Kidney epithelial cell (primary cell): Measurements from ENCODE around the gene ADD1. TPM values are rescaled to one million over a fixed set of nuclear protein-coding genes. Genes with fewer than 3 reads are reported as not detected.

Experiments
- DNase-seq: peaks from one replicate; pipeline ENCODE4 v3.0.0-alpha.2; 2010; ENCODE audit warnings: low read depth
- H3K27me3 ChIP-seq: 2 replicates; pipeline ENCODE4 v1.6.0; 2011; ENCODE audit warnings: low read length; ENCODE audit not compliant: control insufficient read depth, insufficient read depth
- H3K36me3 ChIP-seq: 2 replicates; pipeline ENCODE4 v1.5.1; 2011; ENCODE audit warnings: low read length; ENCODE audit not compliant: control insufficient read depth, insufficient read depth
- H3K4me3 ChIP-seq: 2 replicates; pipeline ENCODE4 v1.5.1; 2011; ENCODE audit warnings: low read depth, mild to moderate bottlenecking, control low read depth, low read length
- total RNA-seq: library from RNA; depleted of rRNA; stranded (reverse); fragments of >200 nt; gene quantifications from 2 replicates; pipeline ENCODE4 v1.2.3, GENCODE V29; 2015
- TF ChIP-seq, protein P1 (sequence below): IDR thresholded peaks from 2 replicates; pipeline ENCODE4 v1.5.1; 2011; ENCODE audit warnings: mild to moderate bottlenecking, moderate library complexity, low read length, control low read depth, inconsistent platforms; ENCODE audit not compliant: insufficient read depth, poor library complexity, severe bottlenecking

ADD1 gene
- total RNA-seq, 1 donor from 2014 or later = 132 TPM

DNA sequence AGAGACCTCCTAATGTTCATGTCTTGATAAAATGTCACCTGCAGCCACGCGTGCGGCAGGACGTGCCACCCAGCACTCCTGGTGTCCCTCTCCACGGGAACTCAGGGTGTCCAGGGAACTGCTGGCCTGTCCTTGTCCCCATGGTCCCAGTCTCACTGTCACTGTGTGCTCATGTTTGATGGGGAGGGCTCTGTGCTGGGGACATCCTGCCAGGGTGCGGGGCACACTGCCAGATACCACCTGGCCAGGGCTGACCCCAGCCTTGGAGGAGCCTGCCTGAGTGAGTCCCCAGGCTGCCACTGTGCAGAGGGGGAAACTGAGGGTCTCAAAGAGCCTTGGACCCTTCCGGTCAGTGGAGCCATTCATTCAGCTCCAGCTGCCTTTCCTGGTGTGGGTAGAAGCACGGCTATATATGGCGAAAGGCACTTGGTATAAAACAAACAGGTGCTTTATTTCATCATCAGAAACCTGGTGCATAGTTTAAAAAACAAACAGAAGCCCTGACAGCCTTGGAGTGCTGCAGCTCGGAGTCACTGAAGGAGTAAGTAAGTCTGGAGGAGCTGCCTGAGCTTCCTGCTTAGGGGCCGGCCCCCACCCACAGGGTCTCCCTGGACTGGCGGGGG is 86.6 kb downstream of the ADD1 start:
- H3K36me3 ChIP-seq = peaks cover 6% of the 10 kb centered on the region
- DNase-seq = no peak
- TF ChIP-seq, protein P1, sequence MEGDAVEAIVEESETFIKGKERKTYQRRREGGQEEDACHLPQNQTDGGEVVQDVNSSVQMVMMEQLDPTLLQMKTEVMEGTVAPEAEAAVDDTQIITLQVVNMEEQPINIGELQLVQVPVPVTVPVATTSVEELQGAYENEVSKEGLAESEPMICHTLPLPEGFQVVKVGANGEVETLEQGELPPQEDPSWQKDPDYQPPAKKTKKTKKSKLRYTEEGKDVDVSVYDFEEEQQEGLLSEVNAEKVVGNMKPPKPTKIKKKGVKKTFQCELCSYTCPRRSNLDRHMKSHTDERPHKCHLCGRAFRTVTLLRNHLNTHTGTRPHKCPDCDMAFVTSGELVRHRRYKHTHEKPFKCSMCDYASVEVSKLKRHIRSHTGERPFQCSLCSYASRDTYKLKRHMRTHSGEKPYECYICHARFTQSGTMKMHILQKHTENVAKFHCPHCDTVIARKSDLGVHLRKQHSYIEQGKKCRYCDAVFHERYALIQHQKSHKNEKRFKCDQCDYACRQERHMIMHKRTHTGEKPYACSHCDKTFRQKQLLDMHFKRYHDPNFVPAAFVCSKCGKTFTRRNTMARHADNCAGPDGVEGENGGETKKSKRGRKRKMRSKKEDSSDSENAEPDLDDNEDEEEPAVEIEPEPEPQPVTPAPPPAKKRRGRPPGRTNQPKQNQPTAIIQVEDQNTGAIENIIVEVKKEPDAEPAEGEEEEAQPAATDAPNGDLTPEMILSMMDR = no peak

DNA sequence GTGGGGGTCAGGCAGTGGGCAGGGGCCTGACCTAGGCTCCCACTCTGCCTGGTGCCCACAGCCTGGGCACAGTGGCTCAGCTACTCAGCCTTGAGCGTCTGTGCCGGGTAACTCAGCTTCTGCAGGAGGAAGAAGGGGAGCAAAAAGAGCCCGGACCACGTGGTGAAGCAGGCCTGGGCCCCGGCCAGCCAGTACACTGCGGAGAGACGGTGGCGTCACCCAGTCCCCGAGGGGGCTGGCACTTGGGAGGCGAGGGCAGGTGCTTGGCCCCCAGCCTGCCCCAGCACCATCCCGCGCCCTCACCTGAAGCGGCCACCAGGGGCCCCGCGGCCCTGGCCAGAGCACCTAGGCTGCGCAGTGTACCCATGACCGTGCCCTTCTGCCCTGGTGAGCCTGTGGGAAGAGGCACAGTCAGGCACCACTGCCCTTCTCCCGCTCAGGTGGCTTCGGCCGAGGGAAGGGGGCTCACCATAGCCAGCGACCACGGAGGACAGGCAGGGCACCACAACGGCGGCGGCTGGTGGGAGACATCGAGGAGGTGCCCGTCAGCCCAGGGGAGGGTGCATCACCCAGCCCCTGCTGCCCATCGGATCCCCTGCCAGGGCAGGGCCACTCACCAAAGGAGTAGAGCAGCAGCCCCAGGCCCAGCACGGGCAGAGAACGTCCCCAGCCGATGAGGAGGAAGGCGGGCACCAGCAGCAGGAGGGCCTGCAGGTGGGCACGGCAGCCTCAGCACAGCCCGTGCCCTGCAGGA is 87.3 kb downstream of the ADD1 start:
- TF ChIP-seq, protein P1 = peak; percentile 5
- Histone ChIP-seq H3K4me3 (no peak overlapping the region), H3K36me3 (peaks cover 6% of the 10 kb centered on the region), H3K27me3 (no peaks in the 10 kb centered on the region)
- no peak for DNase-seq

More for the DNA sequence above, 86.6 kb downstream of the ADD1 start:
- Histone ChIP-seq H3K27me3 (no peaks in the 10 kb centered on the region), H3K4me3 (no peak overlapping the region)

DNA sequence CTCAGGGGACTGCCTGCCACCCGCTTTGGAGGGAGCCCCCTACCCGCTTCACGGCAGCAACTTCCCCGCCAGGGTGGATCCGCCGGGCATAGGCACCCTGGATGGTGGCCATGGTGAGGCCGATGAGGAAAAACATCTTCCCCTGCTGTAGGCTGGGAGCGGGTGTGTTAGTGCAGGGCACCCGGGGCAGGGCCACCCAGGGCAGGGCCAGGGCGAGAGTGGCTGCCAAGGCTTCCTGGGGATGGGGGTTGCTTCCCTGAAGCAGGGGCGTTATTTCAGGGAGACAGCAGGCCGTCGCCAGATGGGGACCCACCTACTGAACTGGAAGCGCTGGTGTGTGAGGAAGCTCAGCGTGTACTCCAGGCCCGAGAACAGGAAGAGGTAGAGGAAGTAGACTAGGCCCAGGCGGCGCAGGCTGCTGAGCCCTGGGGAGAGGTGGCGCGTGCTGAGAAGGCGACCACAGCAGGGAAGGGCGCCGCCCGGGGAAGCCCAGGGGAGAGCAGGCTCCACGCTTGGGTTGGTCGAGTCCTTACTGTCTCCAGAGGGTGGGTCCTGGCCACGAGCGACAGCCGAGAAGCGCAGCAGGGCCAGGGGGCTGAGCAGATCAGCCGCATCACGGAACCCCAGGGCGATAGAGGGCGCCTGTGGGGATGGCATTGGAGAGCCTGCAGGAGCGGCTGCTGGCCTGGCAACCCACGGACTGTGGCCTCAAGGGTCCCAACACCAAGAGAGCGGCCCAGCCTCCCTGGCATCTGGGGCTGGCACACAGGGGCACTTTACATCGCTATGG is 88.1 kb downstream of the ADD1 start:
- H3K4me3 ChIP-seq = no peak overlapping the region

DNA sequence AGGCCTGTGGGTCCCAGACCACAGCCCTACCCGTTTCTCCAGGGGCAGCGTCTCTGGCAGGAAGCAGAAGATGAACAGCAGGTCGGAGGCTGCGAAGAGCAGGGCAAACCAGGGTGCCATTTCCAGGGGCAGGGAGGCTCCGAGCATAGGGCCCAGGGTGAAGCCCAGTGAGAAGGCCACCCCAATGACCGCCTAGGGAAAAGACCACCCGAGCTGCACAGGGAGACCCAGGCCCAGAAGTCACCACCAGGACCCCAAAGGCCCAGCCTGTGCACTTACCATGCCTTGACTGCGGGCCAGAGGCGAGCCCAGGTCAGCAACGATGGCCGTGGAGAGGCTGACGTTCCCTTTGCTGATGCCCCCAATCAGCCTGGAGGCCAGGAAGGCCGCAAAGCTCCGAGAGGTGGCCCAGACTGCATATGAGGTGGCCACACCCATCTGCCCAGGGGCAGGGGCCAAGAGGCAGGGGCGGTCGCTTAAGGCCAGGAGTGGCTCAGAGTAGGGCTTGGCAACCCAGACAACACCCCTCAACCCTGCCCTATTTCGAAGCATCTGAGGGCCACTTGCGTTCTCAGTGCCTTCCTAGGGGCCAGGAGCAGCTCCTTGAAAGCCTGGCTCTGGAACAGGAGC is 88.8 kb downstream of the ADD1 start:
- TF ChIP-seq, protein P1 = no peak
- Histone ChIP-seq H3K36me3 (peaks cover 8% of the 10 kb centered on the region), H3K27me3 (no peaks in the 10 kb centered on the region), H3K4me3 (no peak overlapping the region)
- DNase-seq = no peak

More for the DNA sequence above, 88.1 kb downstream of the ADD1 start:
- Histone ChIP-seq H3K27me3 (no peaks in the 10 kb centered on the region), H3K36me3 (peaks cover 6% of the 10 kb centered on the region)
- DNase-seq = no peak
- TF ChIP-seq, protein P1 = no peak

DNA sequence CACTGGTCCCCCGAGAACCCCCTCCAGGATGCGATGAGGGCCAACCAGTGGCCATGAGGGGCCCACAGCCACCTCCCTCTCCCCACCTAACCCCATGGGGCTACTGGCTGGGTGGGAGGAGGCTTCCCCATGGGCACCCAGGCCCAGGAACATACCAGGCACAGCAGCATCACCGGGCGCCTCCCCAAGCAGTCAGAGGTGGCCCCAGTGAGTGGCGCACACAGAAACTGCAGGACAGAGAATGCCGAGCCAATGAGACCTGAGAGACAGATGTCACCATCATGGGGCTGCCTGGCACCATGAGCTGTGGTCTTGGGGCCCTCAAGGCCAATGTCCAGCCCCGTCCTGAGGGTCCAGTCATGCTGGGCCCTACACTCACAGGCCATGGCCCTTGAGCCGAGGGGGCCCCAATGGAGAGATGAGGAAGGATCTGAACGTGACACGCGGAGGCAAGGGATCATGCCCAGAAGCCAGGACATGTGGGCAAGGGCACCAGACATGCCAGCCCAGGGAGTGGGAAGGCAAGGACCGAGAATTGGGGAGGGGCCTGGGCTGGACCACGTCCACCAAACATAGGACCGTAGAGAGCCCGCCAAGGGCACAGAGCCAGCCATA is 89.4 kb downstream of the ADD1 start:
- DNase-seq = no peak
- TF ChIP-seq, protein P1 = no peak
- no peaks in the 10 kb centered on the region for H3K27me3 ChIP-seq
- peak overlapping the region; percentile 79 for H3K4me3 ChIP-seq
- H3K36me3 ChIP-seq = peaks cover 8% of the 10 kb centered on the region
